ENCODE data around the gene HMGXB3. TPM values are rescaled to one million over a fixed set of nuclear protein-coding genes. Genes with fewer than 3 reads are reported as not detected.

The HMGXB3 gene
- total RNA-seq, 4 donors from 2014 or later, result 35.5 to 70.2 (median 41.1) TPM

DNA sequence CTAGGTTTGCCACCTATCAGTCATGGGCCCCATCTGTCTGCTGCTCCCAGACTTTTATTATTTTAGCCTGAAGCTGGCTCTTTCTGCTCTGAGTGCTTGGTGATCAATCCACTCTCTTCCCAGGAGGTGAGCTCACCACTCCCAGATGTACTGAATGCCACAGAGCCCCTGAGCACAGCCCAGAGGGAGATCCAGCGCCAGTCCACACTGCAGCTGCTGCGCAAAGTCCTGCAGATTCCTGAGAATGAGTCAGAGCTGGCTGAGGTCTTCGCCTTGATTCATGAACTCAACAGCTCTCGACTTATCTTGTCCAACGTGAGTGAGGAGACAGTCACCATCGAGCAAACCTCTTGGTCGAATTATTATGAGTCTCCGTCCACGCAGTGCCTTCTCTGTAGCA is 36.0 kb downstream of the HMGXB3 start:
- H3K36me3 ChIP-seq, result peaks cover 62 to 87% of the 10 kb centered on the region in 2 donors
- H3K9me3 ChIP-seq, result no peaks in the 10 kb centered on the region
- no peak for TF ChIP-seq POLR2A (IDR thresholded peaks at IDR 0.05)
- TF ChIP-seq, protein P1, sequence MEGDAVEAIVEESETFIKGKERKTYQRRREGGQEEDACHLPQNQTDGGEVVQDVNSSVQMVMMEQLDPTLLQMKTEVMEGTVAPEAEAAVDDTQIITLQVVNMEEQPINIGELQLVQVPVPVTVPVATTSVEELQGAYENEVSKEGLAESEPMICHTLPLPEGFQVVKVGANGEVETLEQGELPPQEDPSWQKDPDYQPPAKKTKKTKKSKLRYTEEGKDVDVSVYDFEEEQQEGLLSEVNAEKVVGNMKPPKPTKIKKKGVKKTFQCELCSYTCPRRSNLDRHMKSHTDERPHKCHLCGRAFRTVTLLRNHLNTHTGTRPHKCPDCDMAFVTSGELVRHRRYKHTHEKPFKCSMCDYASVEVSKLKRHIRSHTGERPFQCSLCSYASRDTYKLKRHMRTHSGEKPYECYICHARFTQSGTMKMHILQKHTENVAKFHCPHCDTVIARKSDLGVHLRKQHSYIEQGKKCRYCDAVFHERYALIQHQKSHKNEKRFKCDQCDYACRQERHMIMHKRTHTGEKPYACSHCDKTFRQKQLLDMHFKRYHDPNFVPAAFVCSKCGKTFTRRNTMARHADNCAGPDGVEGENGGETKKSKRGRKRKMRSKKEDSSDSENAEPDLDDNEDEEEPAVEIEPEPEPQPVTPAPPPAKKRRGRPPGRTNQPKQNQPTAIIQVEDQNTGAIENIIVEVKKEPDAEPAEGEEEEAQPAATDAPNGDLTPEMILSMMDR (IDR thresholded peaks at IDR 0.05), result no peak
- DNase-seq, result no peak
- H3K4me1 ChIP-seq, result peaks cover 0 to 7% of the 10 kb centered on the region in 2 donors
- 87 to 88% methylated on average over 9 of the region's 9 CpGs for WGBS, 2 donors
- no peak overlapping the region for H3K4me3 ChIP-seq (replicated peaks in 1 of 3)
- intact Hi-C loops (cut with DNase I), result no loop called here
- no peaks in the 10 kb centered on the region for H3K27me3 ChIP-seq
- H3K27ac ChIP-seq, result no peak overlapping the region

DNA sequence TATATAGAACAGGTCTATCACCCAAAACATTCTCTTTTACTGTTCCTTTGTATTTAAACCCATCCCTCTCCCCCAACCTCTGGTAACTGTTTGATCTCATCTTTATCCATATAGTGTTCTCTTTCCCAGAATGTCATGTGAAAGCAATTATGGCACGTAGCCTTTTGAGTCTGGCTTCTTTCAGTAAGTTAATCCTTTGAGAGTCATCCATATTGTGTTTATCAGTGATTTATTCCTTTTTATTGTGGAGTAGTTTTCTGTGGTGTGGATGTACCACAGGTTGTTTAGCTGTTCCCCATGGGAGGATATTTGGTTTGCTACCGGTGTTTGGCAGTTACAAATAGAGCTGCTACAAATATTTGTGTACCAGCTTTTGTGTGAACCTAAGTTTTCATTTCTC is 38.0 kb downstream of the HMGXB3 start:
- intact Hi-C loops (cut with DNase I), result no loop called here
- Histone ChIP-seq H3K9me3 (no peaks in the 10 kb centered on the region), H3K27me3 (no peaks in the 10 kb centered on the region), H3K4me1 (no peaks in the 10 kb centered on the region), H3K36me3 (peaks cover 61 to 91% of the 10 kb centered on the region in 2 donors), H3K4me3 (replicated peaks in 1 of 3) (no peak overlapping the region), H3K27ac (no peak overlapping the region)
- TF ChIP-seq, protein P1 (IDR thresholded peaks at IDR 0.05), result no peak
- no peak for TF ChIP-seq POLR2A (IDR thresholded peaks at IDR 0.05)
- 76 to 88% methylated on average over 2 of the region's 2 CpGs for WGBS, 2 donors
- DNase-seq, result no peak

DNA sequence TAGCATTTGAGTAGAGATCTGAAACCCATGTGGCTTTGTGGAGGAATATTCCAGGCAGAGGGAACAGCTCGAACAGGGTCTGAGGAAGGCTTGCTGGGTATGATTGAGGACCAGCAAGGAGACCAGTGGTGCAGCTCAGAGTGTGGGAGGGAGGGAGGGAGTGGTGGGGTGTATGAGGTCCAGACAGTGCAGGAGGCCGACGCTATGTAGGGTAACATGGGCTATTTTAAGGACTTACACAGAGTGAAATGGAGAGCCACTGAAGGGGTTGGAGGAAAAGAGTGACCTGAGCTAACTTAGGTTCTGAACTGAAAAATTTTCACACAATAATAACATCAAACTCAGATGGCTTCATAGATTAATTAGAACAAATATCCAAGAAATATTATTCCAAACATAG is 41.9 kb downstream of the HMGXB3 start:
- WGBS, 2 donors, result 95 to 97% methylated on average over 3 of the region's 3 CpGs
- H3K9me3 ChIP-seq, result no peaks in the 10 kb centered on the region
- intact Hi-C loops (cut with DNase I), result no loop called here
- H3K4me3 ChIP-seq (replicated peaks in 1 of 3), result no peak overlapping the region
- no peak for DNase-seq
- no peak overlapping the region for H3K27ac ChIP-seq
- no peaks in the 10 kb centered on the region for H3K4me1 ChIP-seq
- H3K36me3 ChIP-seq, result peaks cover 61 to 88% of the 10 kb centered on the region in 2 donors
- TF ChIP-seq, protein P1 (IDR thresholded peaks at IDR 0.05), result no peak
- no peak for TF ChIP-seq POLR2A (IDR thresholded peaks at IDR 0.05)
- H3K27me3 ChIP-seq, result no peaks in the 10 kb centered on the region

DNA sequence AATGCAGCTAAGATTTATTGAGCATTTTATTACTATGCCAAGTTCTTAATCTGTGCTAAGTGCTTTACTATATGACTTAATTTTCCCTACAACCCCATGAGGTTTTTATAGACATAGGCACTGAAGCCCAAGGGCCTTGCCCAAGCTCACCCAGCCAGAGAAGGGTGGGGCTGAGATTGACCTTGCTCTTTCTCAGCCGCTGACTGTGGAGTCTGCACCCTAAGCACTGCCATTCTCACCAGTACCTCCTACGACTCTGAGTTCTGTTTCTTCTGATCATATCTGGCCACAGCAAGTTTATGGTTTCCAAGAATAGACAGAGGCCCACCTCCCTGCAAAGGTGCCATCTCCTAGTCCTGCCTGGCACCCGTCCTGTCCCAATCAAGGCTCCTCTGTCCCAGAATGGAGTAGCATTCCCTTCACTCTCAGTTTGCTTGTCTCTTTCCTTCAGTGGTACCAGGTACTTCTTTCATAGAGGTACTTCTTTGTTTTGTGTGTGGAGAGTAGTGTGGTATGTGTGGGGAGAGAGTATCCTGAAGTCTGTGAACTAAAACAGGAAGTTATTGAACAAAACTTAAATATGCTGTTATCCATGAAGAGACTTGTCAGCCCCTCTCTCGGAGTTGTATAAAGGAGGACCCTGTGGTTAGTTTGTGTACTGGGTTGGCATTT is 43.3 kb downstream of the HMGXB3 start:
- intact Hi-C loops (cut with DNase I), result no loop called here
- H3K4me1 ChIP-seq, result no peaks in the 10 kb centered on the region
- TF ChIP-seq, protein P1 (IDR thresholded peaks at IDR 0.05), result no peak
- no peak for TF ChIP-seq POLR2A (IDR thresholded peaks at IDR 0.05)
- no peaks in the 10 kb centered on the region for H3K27me3 ChIP-seq
- no peak overlapping the region for H3K27ac ChIP-seq
- peaks cover 74 to 90% of the 10 kb centered on the region in 2 donors for H3K36me3 ChIP-seq
- H3K4me3 ChIP-seq (replicated peaks in 1 of 3), result no peak overlapping the region
- 74 to 75% methylated on average over 4 of the region's 4 CpGs for WGBS, 2 donors
- no peaks in the 10 kb centered on the region for H3K9me3 ChIP-seq
- DNase-seq, result no peak

DNA sequence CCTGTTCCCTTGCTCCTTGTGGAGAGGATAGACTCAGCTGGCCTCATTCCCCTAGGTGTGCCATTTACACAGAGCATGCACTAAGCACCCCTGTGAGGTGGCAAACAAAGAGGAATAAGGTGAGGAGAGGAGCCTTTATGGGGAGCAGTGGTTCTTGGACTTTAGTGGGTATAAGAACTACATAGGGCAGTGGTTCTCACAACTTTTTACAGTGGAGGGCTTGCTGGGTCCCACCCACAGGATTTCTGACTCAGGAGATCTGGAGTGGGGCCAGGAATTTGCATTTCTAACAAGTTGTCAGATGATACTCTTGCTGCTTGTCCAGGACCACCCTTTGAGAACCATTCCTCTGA is 43.8 kb downstream of the HMGXB3 start:
- Histone ChIP-seq H3K9me3 (no peaks in the 10 kb centered on the region), H3K27me3 (no peaks in the 10 kb centered on the region), H3K4me3 (replicated peaks in 1 of 3) (no peak overlapping the region), H3K27ac (no peak overlapping the region), H3K4me1 (no peaks in the 10 kb centered on the region), H3K36me3 (peaks cover 79 to 90% of the 10 kb centered on the region in 2 donors)
- intact Hi-C loops (cut with DNase I), result no loop called here
- no peak for DNase-seq
- TF ChIP-seq POLR2A (IDR thresholded peaks at IDR 0.05), result no peak
- TF ChIP-seq, protein P1 (IDR thresholded peaks at IDR 0.05), result no peak

All from thyroid gland (tissue), 4 donors.